Measurements from ENCODE around the gene AGPS.

AGPS gene

DNA sequence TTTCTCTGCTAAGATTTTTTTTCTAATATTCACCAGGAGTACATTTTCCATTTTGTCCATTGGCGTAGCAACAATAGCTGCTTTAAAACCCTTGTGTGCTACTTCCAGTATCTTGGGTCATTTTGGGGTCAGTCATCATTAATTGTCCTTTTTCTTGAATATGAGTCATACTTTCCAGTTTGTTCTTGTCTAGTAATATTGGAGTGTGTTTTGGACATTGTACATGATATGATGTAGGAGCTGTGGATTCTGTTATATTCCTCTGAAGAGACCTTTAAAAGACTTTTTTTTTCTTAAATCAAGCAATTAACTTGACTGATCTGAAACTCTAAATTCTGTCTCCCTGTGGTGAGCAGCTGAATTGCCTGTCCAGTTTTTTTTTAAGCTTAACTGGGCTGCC, 40.8 kb downstream of the AGPS start:
- TF ChIP-seq SIN3A (IDR thresholded peaks at IDR 0.05; ENCODE audit: borderline replicate concordance, insufficient read depth, low read length), result no peak
- TF ChIP-seq, protein P1, sequence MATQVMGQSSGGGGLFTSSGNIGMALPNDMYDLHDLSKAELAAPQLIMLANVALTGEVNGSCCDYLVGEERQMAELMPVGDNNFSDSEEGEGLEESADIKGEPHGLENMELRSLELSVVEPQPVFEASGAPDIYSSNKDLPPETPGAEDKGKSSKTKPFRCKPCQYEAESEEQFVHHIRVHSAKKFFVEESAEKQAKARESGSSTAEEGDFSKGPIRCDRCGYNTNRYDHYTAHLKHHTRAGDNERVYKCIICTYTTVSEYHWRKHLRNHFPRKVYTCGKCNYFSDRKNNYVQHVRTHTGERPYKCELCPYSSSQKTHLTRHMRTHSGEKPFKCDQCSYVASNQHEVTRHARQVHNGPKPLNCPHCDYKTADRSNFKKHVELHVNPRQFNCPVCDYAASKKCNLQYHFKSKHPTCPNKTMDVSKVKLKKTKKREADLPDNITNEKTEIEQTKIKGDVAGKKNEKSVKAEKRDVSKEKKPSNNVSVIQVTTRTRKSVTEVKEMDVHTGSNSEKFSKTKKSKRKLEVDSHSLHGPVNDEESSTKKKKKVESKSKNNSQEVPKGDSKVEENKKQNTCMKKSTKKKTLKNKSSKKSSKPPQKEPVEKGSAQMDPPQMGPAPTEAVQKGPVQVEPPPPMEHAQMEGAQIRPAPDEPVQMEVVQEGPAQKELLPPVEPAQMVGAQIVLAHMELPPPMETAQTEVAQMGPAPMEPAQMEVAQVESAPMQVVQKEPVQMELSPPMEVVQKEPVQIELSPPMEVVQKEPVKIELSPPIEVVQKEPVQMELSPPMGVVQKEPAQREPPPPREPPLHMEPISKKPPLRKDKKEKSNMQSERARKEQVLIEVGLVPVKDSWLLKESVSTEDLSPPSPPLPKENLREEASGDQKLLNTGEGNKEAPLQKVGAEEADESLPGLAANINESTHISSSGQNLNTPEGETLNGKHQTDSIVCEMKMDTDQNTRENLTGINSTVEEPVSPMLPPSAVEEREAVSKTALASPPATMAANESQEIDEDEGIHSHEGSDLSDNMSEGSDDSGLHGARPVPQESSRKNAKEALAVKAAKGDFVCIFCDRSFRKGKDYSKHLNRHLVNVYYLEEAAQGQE (IDR thresholded peaks at IDR 0.05; ENCODE audit: insufficient read depth in 1 of 2, low read depth in 2 of 2, low read length in 2 of 2), result no peak
- no peak for TF ChIP-seq POLR2AphosphoS5 (IDR thresholded peaks at IDR 0.05; ENCODE audit: low read depth, low read length)
- no peak for TF ChIP-seq FOXP2 (optimal IDR thresholded peaks at IDR 0.05; ENCODE audit: borderline replicate concordance, extremely low read depth, extremely low read length, insufficient read depth)
- TF ChIP-seq TAF1 (IDR thresholded peaks at IDR 0.05; ENCODE audit: borderline replicate concordance, insufficient read depth, low read length), result no peak

DNA sequence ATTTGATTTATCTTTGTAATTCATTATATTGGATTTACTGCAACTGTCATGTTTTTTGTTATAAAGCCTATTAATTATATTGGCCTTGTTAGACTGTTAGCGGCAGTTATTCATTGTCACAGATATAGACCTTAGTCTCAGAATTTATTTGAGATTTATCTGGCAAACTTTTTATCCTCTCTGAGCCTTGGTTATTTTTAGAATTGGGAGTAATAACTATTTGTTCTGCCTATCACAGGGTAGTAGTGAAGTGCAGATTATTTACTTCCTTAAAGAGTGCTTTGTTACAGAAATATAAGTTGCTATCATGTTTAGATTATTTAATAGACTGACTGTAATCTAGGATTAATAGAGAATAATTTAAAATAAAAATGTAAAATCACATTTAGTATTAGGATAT, 41.9 kb downstream of the AGPS start:
- TF ChIP-seq, protein P1 (IDR thresholded peaks at IDR 0.05; ENCODE audit: insufficient read depth in 1 of 2, low read depth in 2 of 2, low read length in 2 of 2), result no peak

DNA sequence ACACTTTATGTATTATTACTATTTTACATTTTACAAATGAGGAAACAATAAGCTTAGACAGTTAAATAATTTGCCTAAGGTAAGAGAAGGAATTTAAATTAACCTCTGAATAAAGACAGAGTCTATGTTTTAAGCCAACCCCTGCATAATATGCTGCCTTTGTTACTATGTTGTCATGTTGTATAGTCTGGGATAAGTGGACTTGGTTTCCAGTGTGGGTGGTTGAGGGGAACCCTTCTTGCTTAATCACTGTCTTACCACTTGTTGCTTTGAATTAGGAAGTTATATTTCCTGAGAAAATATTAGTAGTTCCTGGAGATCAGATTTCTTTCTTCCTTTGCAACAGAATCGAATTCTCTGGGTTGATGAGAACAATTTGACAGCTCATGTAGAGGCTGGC, 52.6 kb downstream of the AGPS start:
- no peak for TF ChIP-seq FOXP2 (optimal IDR thresholded peaks at IDR 0.05; ENCODE audit: borderline replicate concordance, extremely low read depth, extremely low read length, insufficient read depth)
- TF ChIP-seq, protein P1 (IDR thresholded peaks at IDR 0.05; ENCODE audit: insufficient read depth in 1 of 2, low read depth in 2 of 2, low read length in 2 of 2), result no peak
- TF ChIP-seq POLR2AphosphoS5 (IDR thresholded peaks at IDR 0.05; ENCODE audit: low read depth, low read length), result no peak
- TF ChIP-seq SIN3A (IDR thresholded peaks at IDR 0.05; ENCODE audit: borderline replicate concordance, insufficient read depth, low read length), result no peak
- no peak for TF ChIP-seq TAF1 (IDR thresholded peaks at IDR 0.05; ENCODE audit: borderline replicate concordance, insufficient read depth, low read length)

DNA sequence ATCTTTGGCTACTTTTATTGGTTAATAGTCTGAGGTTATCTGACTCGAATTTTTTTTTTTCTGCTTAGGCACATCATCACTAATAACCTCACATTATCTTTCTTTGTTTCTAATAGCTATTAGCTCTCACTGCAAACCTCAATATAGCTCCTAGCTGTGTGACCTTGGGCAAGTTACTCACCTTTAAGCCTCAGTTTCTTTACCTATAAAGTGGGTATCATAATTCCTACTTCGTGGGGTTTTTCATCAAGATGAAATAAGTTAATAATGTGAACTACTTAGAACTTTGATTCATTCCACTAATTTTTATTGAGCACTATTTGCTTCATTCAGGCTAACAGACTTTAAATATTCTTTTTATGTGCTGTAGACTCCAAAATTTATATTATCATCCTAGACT, 55.5 kb downstream of the AGPS start:
- TF ChIP-seq SIN3A (IDR thresholded peaks at IDR 0.05; ENCODE audit: borderline replicate concordance, insufficient read depth, low read length) (no peak), FOXP2 (optimal IDR thresholded peaks at IDR 0.05; ENCODE audit: borderline replicate concordance, extremely low read depth, extremely low read length, insufficient read depth) (no peak), POLR2AphosphoS5 (IDR thresholded peaks at IDR 0.05; ENCODE audit: low read depth, low read length) (no peak), TAF1 (IDR thresholded peaks at IDR 0.05; ENCODE audit: borderline replicate concordance, insufficient read depth, low read length) (no peak)
- TF ChIP-seq, protein P1 (IDR thresholded peaks at IDR 0.05; ENCODE audit: insufficient read depth in 1 of 2, low read depth in 2 of 2, low read length in 2 of 2), result no peak

DNA sequence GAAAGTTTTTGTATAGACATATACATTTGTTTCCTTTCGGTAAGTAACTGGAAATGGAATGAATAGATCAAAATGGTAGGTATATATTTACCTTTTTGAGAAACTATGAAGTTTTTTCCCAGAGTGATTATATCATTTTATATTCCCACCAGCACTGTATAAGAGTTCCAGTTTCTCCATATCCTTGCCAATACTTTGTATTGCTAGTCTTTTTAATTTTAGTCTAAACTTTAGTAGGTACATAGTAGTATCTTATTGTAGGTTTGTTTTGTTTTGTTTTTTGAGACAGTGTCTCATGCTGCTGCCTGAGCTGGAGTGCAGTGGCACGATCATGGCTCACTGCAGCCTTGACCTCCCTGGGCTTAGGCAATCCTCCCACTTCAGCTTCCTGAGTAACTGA, 56.6 kb downstream of the AGPS start:
- no peak for TF ChIP-seq POLR2AphosphoS5 (IDR thresholded peaks at IDR 0.05; ENCODE audit: low read depth, low read length)
- no peak for TF ChIP-seq SIN3A (IDR thresholded peaks at IDR 0.05; ENCODE audit: borderline replicate concordance, insufficient read depth, low read length)
- TF ChIP-seq TAF1 (IDR thresholded peaks at IDR 0.05; ENCODE audit: borderline replicate concordance, insufficient read depth, low read length), result no peak
- TF ChIP-seq, protein P1 (IDR thresholded peaks at IDR 0.05; ENCODE audit: insufficient read depth in 1 of 2, low read depth in 2 of 2, low read length in 2 of 2), result no peak
- no peak for TF ChIP-seq FOXP2 (optimal IDR thresholded peaks at IDR 0.05; ENCODE audit: borderline replicate concordance, extremely low read depth, extremely low read length, insufficient read depth)
